ENCODE measurements around the gene SPG7.

Gene SPG7

GRCh38 chr16:89548344-89549006, 40.3 kb downstream of the SPG7 start:
- no peak for DNase-seq

GRCh38 chr16:89549007-89549700, 41.0 kb downstream of the SPG7 start:
- DNase-seq: no peak

GRCh38 chr16:89550421-89551007, 42.3 kb downstream of the SPG7 start:
- DNase-seq: no peak

GRCh38 chr16:89552329-89552728, 44.1 kb downstream of the SPG7 start:
- DNase-seq: no peak

GRCh38 chr16:89552913-89553312, 44.7 kb downstream of the SPG7 start:
- DNase-seq: no peak

GRCh38 chr16:89553733-89554132, 45.5 kb downstream of the SPG7 start:
- DNase-seq: no peak

- no peak for DNase-seq
These were observed 46.1 kb downstream of the SPG7 start for GRCh38 chr16:89554343-89554742.

- no peak for DNase-seq
These were observed 47.1 kb downstream of the SPG7 start for GRCh38 chr16:89555265-89555664.

GRCh38 chr16:89555780-89556179, 47.6 kb downstream of the SPG7 start:
- no peak for DNase-seq

- DNase-seq: peak; percentile 95
These were observed 48.8 kb downstream of the SPG7 start for GRCh38 chr16:89556750-89557689.

- no peak for DNase-seq
These were observed 49.7 kb downstream of the SPG7 start for GRCh38 chr16:89557690-89558490.

- peak; percentile 95 for DNase-seq
These were observed 52.4 kb downstream of the SPG7 start, which contains the start of gene RPL13 for GRCh38 chr16:89560378-89561141. Gene RPL13 (plus strand): TSS chr16:89560682. CDS start chr16:89560960, 278 bp downstream.

GRCh38 chr16:89561142-89561883, 53.1 kb downstream of the SPG7 start:
- no peak for DNase-seq

GRCh38 chr16:89561884-89562599, 53.8 kb downstream of the SPG7 start:
- peak; percentile 71 for DNase-seq

GRCh38 chr16:89562939-89563338, 54.7 kb downstream of the SPG7 start:
- DNase-seq: no peak

- DNase-seq: peak; percentile 69
These were observed 55.6 kb downstream of the SPG7 start for GRCh38 chr16:89563639-89564392.

GRCh38 chr16:89564476-89565255, 56.5 kb downstream of the SPG7 start:
- DNase-seq: peak; percentile 81

- no peak for DNase-seq
These were observed 57.0 kb downstream of the SPG7 start for GRCh38 chr16:89565256-89565505.
